Neural crest cell (in vitro differentiated cells): Measurements from ENCODE around the gene MGAT5B. TPM values are rescaled to one million over a fixed set of nuclear protein-coding genes. Genes with fewer than 3 reads are reported as not detected.
A peak's percentile ranks its signal among the peaks of the same experiment; 100 is the strongest.

Source experiments
- DNase-seq: peaks from one replicate; pipeline ENCODE4 v3.0.0; 2021; ENCODE audit warnings: low read depth, mixed read lengths, low spot score
- H3K27ac Mint-ChIP-seq: one replicate; pipeline ENCODE4 v1.8.0; 2021; ENCODE audit warnings: mild to moderate bottlenecking, mixed read lengths; ENCODE audit not compliant: unreplicated experiment
- H3K27me3 Mint-ChIP-seq: 2 replicates; pipeline ENCODE4 v1.8.0; 2021; ENCODE audit warnings: low read depth, mild to moderate bottlenecking, mixed read lengths
- H3K36me3 Mint-ChIP-seq: 2 replicates; pipeline ENCODE4 v1.8.0; 2021; ENCODE audit warnings: low read depth, mild to moderate bottlenecking, mixed read lengths
- H3K4me1 Mint-ChIP-seq: 2 replicates; pipeline ENCODE4 v1.8.0; 2021; ENCODE audit warnings: mixed read lengths
- H3K4me3 Mint-ChIP-seq: one replicate; pipeline ENCODE4 v1.8.0; 2021; ENCODE audit warnings: mild to moderate bottlenecking, mixed read lengths
- H3K9me3 Mint-ChIP-seq: 2 replicates; pipeline ENCODE4 v1.8.0; 2021; ENCODE audit warnings: mixed read lengths
- CTCF ChIP-seq: fragments of 200-600 bp; sonication (generic); conservative IDR thresholded peaks from 2 replicates; pipeline ENCODE4 v1.5.0; 2021; ENCODE audit warnings: antibody characterized with exemption, mild to moderate bottlenecking
- total RNA-seq: library from RNA; stranded (reverse); gene quantifications from 2 replicates; pipeline ENCODE4 v1.2.1, GENCODE V29; 2021

The MGAT5B gene
- total RNA-seq, 1 donor from 2014 or later: 14.6 TPM

GRCh38 chr17:76927577-76927976 is 59.4 kb downstream of the MGAT5B start:
- Mint-ChIP-seq H3K4me3 (no peak overlapping the region), H3K9me3 (no peaks in the 10 kb centered on the region), H3K27ac (no peak overlapping the region), H3K36me3 (peaks cover 4% of the 10 kb centered on the region), H3K4me1 (peaks cover 4% of the 10 kb centered on the region), H3K27me3 (no peaks in the 10 kb centered on the region)
- no peak for DNase-seq
- TF ChIP-seq CTCF: no peak

- H3K4me1 Mint-ChIP-seq: peaks cover 8% of the 10 kb centered on the region
- H3K36me3 Mint-ChIP-seq: peaks cover 4% of the 10 kb centered on the region
- no peaks in the 10 kb centered on the region for H3K27me3 Mint-ChIP-seq
- no peaks in the 10 kb centered on the region for H3K9me3 Mint-ChIP-seq
- no peak overlapping the region for H3K27ac Mint-ChIP-seq
- TF ChIP-seq CTCF: no peak
- no peak overlapping the region for H3K4me3 Mint-ChIP-seq
- no peak for DNase-seq
Observed at GRCh38 chr17:76927982-76928381, 59.8 kb downstream of the MGAT5B start.

GRCh38 chr17:76929148-76929547 is 60.9 kb downstream of the MGAT5B start:
- DNase-seq: no peak
- no peaks in the 10 kb centered on the region for H3K27me3 Mint-ChIP-seq

DNA sequence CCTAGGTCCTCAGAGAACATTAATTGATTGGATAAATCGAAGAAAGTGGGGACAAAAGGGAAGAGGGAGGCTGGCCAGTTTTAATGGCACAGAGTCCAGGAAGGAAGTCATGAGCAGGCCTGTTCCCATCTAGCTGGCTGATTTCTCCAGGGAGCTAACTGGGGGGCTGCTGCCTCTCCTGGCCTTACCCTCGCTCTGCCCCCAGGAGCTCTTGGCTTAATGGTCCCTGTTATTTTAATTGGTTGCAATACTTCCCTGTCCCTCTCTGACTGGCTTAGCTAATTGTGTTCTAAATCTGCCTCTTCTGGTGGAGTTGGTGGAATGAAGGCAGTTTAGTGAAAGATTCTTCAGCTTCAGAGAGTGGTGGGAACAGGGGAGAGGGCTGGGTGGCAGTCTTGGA is 61.4 kb downstream of the MGAT5B start:
- H3K4me3 Mint-ChIP-seq: no peak overlapping the region
- peaks cover 18% of the 10 kb centered on the region for H3K4me1 Mint-ChIP-seq
- H3K27ac Mint-ChIP-seq: peak overlapping the region; percentile 35
- TF ChIP-seq CTCF: no peak
- peaks cover 4% of the 10 kb centered on the region for H3K36me3 Mint-ChIP-seq
- no peaks in the 10 kb centered on the region for H3K9me3 Mint-ChIP-seq
- DNase-seq: no peak
- H3K27me3 Mint-ChIP-seq: no peaks in the 10 kb centered on the region

More at GRCh38 chr17:76929148-76929547, 60.9 kb downstream of the MGAT5B start:
- TF ChIP-seq CTCF: no peak
- peaks cover 13% of the 10 kb centered on the region for H3K4me1 Mint-ChIP-seq
- peaks cover 4% of the 10 kb centered on the region for H3K36me3 Mint-ChIP-seq
- H3K4me3 Mint-ChIP-seq: no peak overlapping the region
- H3K9me3 Mint-ChIP-seq: no peaks in the 10 kb centered on the region
- no peak overlapping the region for H3K27ac Mint-ChIP-seq

GRCh38 chr17:76930107-76930506 is 61.9 kb downstream of the MGAT5B start:
- Mint-ChIP-seq H3K27ac (no peak overlapping the region), H3K9me3 (no peaks in the 10 kb centered on the region), H3K36me3 (peaks cover 4% of the 10 kb centered on the region), H3K4me3 (no peak overlapping the region), H3K4me1 (peaks cover 23% of the 10 kb centered on the region), H3K27me3 (no peaks in the 10 kb centered on the region)
- DNase-seq: no peak
- no peak for TF ChIP-seq CTCF
